ENCODE data around the gene HPCAL1.

Gene HPCAL1

DNA sequence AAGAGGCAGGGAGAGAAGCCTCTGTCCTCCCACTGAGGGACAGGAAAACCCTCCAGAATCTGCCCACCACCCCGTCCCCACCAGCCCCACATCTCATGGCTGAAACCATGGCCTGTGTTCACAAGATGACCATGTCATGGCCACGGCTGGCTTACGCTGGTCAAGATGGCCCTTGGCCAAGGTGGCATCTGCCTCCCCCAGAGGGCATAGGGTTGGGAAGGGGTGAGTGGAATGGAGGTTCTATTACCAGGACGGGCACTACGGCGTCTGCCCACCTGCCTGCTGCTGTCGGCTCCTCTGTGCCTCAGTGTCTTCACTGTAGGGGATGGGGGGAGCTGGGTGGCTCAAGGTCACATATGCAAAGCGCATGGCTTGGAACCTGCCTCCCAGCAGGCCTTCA, 125.7 kb downstream of the HPCAL1 start:
- no peak overlapping the region for H3K27ac ChIP-seq
- TF ChIP-seq, protein P1, sequence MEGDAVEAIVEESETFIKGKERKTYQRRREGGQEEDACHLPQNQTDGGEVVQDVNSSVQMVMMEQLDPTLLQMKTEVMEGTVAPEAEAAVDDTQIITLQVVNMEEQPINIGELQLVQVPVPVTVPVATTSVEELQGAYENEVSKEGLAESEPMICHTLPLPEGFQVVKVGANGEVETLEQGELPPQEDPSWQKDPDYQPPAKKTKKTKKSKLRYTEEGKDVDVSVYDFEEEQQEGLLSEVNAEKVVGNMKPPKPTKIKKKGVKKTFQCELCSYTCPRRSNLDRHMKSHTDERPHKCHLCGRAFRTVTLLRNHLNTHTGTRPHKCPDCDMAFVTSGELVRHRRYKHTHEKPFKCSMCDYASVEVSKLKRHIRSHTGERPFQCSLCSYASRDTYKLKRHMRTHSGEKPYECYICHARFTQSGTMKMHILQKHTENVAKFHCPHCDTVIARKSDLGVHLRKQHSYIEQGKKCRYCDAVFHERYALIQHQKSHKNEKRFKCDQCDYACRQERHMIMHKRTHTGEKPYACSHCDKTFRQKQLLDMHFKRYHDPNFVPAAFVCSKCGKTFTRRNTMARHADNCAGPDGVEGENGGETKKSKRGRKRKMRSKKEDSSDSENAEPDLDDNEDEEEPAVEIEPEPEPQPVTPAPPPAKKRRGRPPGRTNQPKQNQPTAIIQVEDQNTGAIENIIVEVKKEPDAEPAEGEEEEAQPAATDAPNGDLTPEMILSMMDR (IDR thresholded peaks at IDR 0.05): no peak
- no peak for TF ChIP-seq ZFX (IDR thresholded peaks at IDR 0.05; ENCODE audit: borderline replicate concordance)

DNA sequence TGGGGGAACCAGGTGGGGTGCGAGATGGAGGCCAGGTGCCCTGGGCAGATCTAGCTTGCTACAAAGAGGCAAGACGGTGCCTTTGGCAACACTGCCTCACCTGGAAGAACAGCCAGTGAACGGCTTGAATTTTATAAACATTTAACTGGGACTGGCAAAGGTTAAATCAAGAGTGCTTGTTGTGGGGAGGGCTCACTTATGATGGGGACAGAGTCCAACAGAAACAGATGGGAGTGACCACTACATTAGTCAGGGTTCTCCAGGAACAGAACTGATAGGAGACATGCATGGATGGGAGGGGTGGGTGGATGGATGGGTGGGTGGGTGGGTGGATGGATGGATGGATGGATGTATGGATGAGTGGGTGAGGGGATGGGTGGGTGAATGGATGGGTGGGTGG, 126.2 kb downstream of the HPCAL1 start:
- TF ChIP-seq ZFX (IDR thresholded peaks at IDR 0.05; ENCODE audit: borderline replicate concordance): no peak
- TF ChIP-seq, protein P1 (IDR thresholded peaks at IDR 0.05): no peak
- no peak overlapping the region for H3K27ac ChIP-seq

DNA sequence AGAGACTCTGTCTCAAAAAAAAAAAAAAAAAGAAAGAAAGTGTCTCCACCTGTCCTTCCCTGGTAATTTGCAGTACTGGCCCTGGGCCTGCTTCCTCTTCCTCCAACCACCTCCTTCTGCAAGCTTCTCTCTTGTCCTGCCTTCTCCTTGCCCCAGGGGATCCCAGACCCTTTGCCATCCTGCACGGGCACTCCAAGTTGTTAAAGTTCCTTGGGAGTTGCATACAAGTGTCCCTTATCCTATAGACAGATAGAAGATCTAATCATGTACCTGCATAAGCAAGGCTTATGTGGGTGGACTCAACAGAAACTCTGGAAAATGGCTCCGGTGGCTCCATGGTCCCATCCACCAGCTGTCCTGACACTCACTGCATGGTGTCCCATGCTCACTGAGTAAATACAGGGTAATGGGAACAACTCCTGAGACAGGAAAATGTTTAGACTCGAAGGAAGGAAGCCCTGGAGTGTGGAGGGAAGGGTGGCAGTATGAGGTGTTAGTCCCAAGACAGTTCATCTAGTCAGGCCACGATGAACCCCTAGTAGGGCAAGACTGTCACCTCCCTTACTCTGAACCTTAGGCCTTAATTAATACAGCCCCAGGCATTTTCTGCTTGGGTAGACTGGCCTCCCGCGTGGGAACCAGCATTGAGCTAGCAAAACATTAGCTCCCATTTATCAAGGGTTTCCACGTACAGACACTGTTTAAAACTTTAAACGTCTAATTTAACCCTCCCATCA, 128.3 kb downstream of the HPCAL1 start:
- no peak overlapping the region for H3K27ac ChIP-seq
- TF ChIP-seq, protein P1 (IDR thresholded peaks at IDR 0.05): no peak
- TF ChIP-seq ZFX (IDR thresholded peaks at IDR 0.05; ENCODE audit: borderline replicate concordance): no peak

DNA sequence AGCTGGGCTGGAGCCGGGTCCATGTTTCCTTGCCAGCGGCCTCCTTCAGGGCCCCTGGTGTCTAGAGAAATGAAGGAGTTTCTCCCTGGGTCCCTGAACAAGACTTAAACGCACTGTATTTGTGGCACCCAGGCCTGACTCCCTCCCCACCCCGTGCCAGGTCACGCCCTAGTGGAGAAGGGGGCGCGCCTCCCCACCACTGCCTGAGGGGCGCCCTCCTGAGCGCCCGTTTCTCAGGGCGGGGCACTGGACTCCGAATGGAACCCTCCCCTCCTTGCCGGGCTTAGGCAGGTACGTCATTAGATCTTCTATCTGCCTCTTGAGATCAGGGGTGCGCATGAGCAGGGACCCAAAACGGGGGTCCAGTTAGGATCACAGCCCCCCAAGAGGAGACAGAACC, 129.1 kb downstream of the HPCAL1 start:
- H3K27ac ChIP-seq: no peak overlapping the region
- TF ChIP-seq, protein P1 (IDR thresholded peaks at IDR 0.05): no peak
- TF ChIP-seq ZFX (IDR thresholded peaks at IDR 0.05; ENCODE audit: borderline replicate concordance): no peak

DNA sequence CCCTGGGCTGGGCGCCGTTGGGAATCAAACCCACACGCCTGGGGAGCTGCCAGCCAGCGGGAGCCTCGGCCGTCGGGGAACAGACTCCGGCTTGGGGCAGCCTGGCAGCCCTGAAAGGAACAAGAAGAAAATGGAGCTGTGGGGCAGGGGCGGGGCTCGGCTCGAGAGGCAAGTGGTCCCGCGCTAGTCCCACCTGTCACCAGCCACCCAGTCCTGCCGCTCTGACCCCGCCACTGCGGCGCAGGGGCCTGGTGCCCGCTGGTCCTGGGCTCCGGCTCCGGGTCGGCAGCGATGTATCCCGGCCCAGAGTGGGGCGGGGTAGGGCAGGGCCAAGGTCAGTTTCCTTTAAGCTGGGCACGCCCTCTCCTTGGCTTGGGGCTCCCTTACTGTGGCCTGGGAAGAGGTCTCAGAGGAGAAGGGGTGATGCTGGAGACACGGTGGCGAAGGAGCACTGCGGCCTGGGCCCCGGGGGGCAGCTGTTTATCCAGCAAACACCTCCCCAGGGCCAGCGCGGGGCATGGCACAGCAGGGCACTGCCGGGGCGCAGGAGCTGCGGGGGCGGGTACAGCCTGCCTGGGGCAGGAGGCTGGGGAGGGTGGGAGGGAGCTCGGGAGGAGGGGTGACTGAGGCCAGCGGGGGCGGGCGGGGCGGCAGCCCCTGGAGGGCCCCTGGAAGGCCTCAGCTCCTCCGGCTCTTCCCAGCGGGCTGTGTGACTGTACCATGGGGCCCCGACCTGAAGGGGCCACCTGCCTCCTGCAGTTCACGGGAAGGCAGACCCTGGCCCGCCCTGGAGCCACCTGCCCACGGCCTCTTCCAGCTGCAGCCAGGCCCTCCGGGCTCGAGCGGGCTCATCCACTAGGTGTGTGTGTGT, 129.8 kb downstream of the HPCAL1 start:
- H3K27ac ChIP-seq: no peak overlapping the region
- TF ChIP-seq, protein P1 (IDR thresholded peaks at IDR 0.05): no peak
- no peak for TF ChIP-seq ZFX (IDR thresholded peaks at IDR 0.05; ENCODE audit: borderline replicate concordance)

DNA sequence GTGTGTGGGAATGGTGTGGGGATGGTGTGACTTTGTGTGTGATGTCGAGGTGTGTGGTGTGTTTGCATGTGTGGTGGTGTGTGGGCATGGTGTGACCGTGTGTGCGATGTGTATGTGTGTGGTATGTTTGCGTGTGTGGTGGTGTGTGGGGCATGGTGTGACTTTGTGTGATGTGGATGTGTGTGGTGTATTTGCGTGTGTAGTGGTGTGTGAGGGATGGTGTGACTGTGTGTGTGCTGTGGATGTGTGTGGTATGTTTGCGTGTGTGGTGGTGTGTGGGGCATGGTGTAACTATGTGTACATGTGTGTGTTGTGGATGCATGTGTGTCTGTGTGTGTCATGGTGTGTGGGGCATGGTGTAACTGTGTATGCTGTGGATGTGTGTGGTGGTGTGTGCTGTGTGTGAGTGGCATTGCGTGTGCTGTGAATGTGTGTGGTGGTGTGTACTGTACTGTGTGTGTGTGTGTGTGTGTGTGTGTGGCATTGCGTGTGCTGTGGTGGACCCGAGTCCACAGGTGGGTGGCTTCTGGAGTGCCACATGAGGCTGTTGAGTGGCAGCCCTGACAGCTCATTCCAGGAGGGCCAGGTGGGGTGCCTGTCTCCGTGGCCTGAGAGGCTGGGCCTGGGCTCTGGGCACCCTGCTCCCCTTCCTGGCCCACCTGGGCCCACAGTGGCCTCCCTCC, 130.7 kb downstream of the HPCAL1 start:
- no peak overlapping the region for H3K27ac ChIP-seq
- TF ChIP-seq, protein P1 (IDR thresholded peaks at IDR 0.05): no peak
- TF ChIP-seq ZFX (IDR thresholded peaks at IDR 0.05; ENCODE audit: borderline replicate concordance): no peak

Measured in 22Rv1 (cell line).